ENCODE data around the gene SSR4.
A peak's percentile ranks its signal among the peaks of the same experiment; 100 is the strongest.
"Not testable (repeated sequence)": the region's sequence is repeated elsewhere in the genome, so short reads cannot be mapped to it uniquely, and the experiment has no call there.

Gene SSR4

GRCh38 chrX:153794018-153794896 lies at the start of gene SSR4, which contains the start of gene IDH3G:
Gene SSR4 (plus strand): TSS chrX:153794668. CDS start chrX:153794688, 20 bp downstream.
Gene IDH3G (minus strand): TSS chrX:153794375. CDS start chrX:153794326, 49 bp downstream.
- DNase-seq, result peak; percentile 95

- not testable (repeated sequence) for DNase-seq
Measured at GRCh38 chrX:153745067-153745433, 49.4 kb upstream of the SSR4 start.

GRCh38 chrX:153746359-153746758 lies 48.1 kb upstream of the SSR4 start:
- no peak for DNase-seq

GRCh38 chrX:153746991-153747390 lies 47.5 kb upstream of the SSR4 start:
- not testable (repeated sequence) for DNase-seq

GRCh38 chrX:153749017-153749416 lies 45.5 kb upstream of the SSR4 start:
- DNase-seq, result not testable (repeated sequence)

GRCh38 chrX:153750127-153750774 lies 44.2 kb upstream of the SSR4 start:
- no peak for DNase-seq

GRCh38 chrX:153755136-153755535 lies 39.3 kb upstream of the SSR4 start:
- DNase-seq, result no peak

- DNase-seq, result no peak
Measured at GRCh38 chrX:153761863-153762262, 32.6 kb upstream of the SSR4 start.

GRCh38 chrX:153762626-153763173 lies 31.8 kb upstream of the SSR4 start:
- no peak for DNase-seq

- DNase-seq, result no peak
Measured at GRCh38 chrX:153763298-153763932, 31.1 kb upstream of the SSR4 start.

GRCh38 chrX:153763989-153764755 lies 30.3 kb upstream of the SSR4 start, which contains the start of gene PLXNB3:
Gene PLXNB3 (plus strand): TSS chrX:153764249. CDS start chrX:153765536, 1,287 bp downstream.
- peak; percentile 76 for DNase-seq

- no peak for DNase-seq
Measured at GRCh38 chrX:153764786-153765137, 29.7 kb upstream of the SSR4 start.

- no peak for DNase-seq
Measured at GRCh38 chrX:153765138-153766079, 29.1 kb upstream of the SSR4 start.

GRCh38 chrX:153766098-153766817 lies 28.2 kb upstream of the SSR4 start:
- DNase-seq, result no peak

- DNase-seq, result no peak
Measured at GRCh38 chrX:153766871-153767673, 27.4 kb upstream of the SSR4 start.

- no peak for DNase-seq
Measured at GRCh38 chrX:153767674-153768055, 26.8 kb upstream of the SSR4 start.

- DNase-seq, result no peak
Measured at GRCh38 chrX:153768311-153769157, 25.9 kb upstream of the SSR4 start.

GRCh38 chrX:153769158-153769864 lies 25.2 kb upstream of the SSR4 start:
- DNase-seq, result no peak
